K562 (cell line): ENCODE data around the gene CUL2. TPM values are rescaled to one million over a fixed set of nuclear protein-coding genes. Genes with fewer than 3 reads are reported as not detected.

Source experiments
- CBX2 ChIP-seq: fragments of 200-600 bp; sonication (generic); IDR thresholded peaks from one replicate; pipeline ENCODE4 v1.6.1; 2012; ENCODE audit warnings: mild to moderate bottlenecking, low read length, inconsistent platforms; ENCODE audit not compliant: insufficient read depth, poor library complexity, severe bottlenecking
- ELK3 ChIP-seq: fragments of 450-650 bp; formaldehyde crosslinking; IDR thresholded peaks from 2 replicates; pipeline ENCODE4 v1.4.0; 2020; ENCODE audit warnings: mild to moderate bottlenecking
- FOS ChIP-seq: IDR thresholded peaks from 3 replicates; pipeline ENCODE4 v1.6.1; 2011; ENCODE audit not compliant: insufficient read length; ENCODE audit errors: extremely low read depth
- HNRNPL ChIP-seq: fragments of 200-400 bp; formaldehyde crosslinking; IDR thresholded peaks from 2 replicates; pipeline ENCODE4 v1.6.1; 2017; ENCODE audit warnings: low read depth, mild to moderate bottlenecking, low read length
- MAFF ChIP-seq: IDR thresholded peaks from 2 replicates; pipeline ENCODE4 v1.6.1; 2012; ENCODE audit warnings: low read length, improper control_type of control experiment
- MYBL2 ChIP-seq, 2 experiments: fragments of 450-650 bp in 1 of 2; sonication (generic) in 1 of 2; formaldehyde crosslinking in 1 of 2; IDR thresholded peaks; 2 replicates each; pipeline versions ENCODE4 v1.6.1 to v1.8.1; 2017 to 2022; ENCODE audit warnings: borderline replicate concordance in 1 of 2, inconsistent platforms in 1 of 2, low read depth in 1 of 2, mild to moderate bottlenecking in 1 of 2, missing genetic modification reagents in 1 of 2, moderate library complexity in 1 of 2
- NFE2 ChIP-seq: IDR thresholded peaks from 2 replicates; pipeline ENCODE4 v1.6.1; 2014; ENCODE audit warnings: antibody characterized with exemption, low read depth
- PCBP2 ChIP-seq: fragments of 200-400 bp; formaldehyde crosslinking; IDR thresholded peaks from 2 replicates; pipeline ENCODE4 v1.6.1; 2018; ENCODE audit warnings: low read length, low read depth, mild to moderate bottlenecking, moderate library complexity; ENCODE audit not compliant: poor library complexity, severe bottlenecking
- SNAPC5 ChIP-seq: fragments of 250-450 bp; sonication (Bioruptor Pico); IDR thresholded peaks from 2 replicates; pipeline ENCODE4 v1.8.0; 2021; ENCODE audit warnings: moderate library complexity, mild to moderate bottlenecking, inconsistent platforms
- SOX6 ChIP-seq: fragments of 450-650 bp; IDR thresholded peaks from 2 replicates; pipeline ENCODE4 v1.6.1; 2014; ENCODE audit warnings: mild to moderate bottlenecking
- TEAD2 ChIP-seq: fragments of 450-650 bp; IDR thresholded peaks from 2 replicates; pipeline ENCODE4 v1.6.1; 2016; ENCODE audit warnings: missing genetic modification characterization, control low read depth, missing compliant biosample characterization
- ZBTB43 ChIP-seq: sonication (generic); formaldehyde crosslinking; IDR thresholded peaks from 2 replicates; pipeline ENCODE4 v1.8.0; 2023; ENCODE audit warnings: mild to moderate bottlenecking, missing genetic modification reagents
- ZNF134 ChIP-seq: fragments of 250-450 bp; sonication (Bioruptor Pico); conservative IDR thresholded peaks from 2 replicates; pipeline ENCODE4 v1.4.0; 2020
- ZNF232 ChIP-seq: sonication (generic); formaldehyde crosslinking; IDR thresholded peaks from 2 replicates; pipeline ENCODE4 v1.8.0; 2022; ENCODE audit warnings: mild to moderate bottlenecking, missing genetic modification reagents
- ZNF253 ChIP-seq: fragments of 250-450 bp; sonication (Bioruptor Pico); conservative IDR thresholded peaks from 2 replicates; pipeline ENCODE4 v1.6.1; 2021; ENCODE audit warnings: mild to moderate bottlenecking
- ZNF609 ChIP-seq: sonication (generic); formaldehyde crosslinking; IDR thresholded peaks from 2 replicates; pipeline ENCODE4 v1.8.1; 2023; ENCODE audit warnings: missing genetic modification reagents, mild to moderate bottlenecking, borderline replicate concordance
- ZNF740 ChIP-seq, 3 experiments: fragments of 200-800 bp in 1 of 3; sonication (Bioruptor generic) in 1 of 3; sonication (generic) in 1 of 3; formaldehyde crosslinking in 1 of 3; IDR thresholded peaks; 2 replicates each; pipeline versions ENCODE4 v1.6.1 to v1.8.0; 2016 to 2022; ENCODE audit warnings: mild to moderate bottlenecking in 2 of 3, missing compliant biosample characterization in 2 of 3, missing genetic modification characterization in 2 of 3, missing genetic modification reagents in 1 of 3
- polyA plus RNA-seq, 8 experiments: library from polyadenylated mRNA; depleted of rRNA in 4 of 8; stranded (reverse) in 5 of 8; unstranded in 3 of 8; fragments of >200 nt; fragmentation: Nextera tagmentation in 2 of 8; fragmentation: Illumina TruSeq in 1 of 8; extraction: Ambion mirVana in 2 of 8; extraction: Trizol in 1 of 8; gene quantifications; 2 replicates each; pipeline versions ENCODE4 v1.2.1 to v1.2.3, GENCODE V29; 2011 to 2014; ENCODE audit warnings: inconsistent platforms in 1 of 8, missing spikeins in 1 of 8
- total RNA-seq, 7 experiments: library from RNA; depleted of rRNA in 6 of 7; stranded (reverse); fragments of >200 nt in 6 of 7; fragmentation: Illumina TruSeq in 2 of 7; extraction: Trizol in 2 of 7; gene quantifications; 2 replicates each; pipeline versions ENCODE4 v1.2.1 to v1.2.3, GENCODE V29; 2011 to 2021; ENCODE audit warnings: low replicate concordance in 1 of 7

The CUL2 gene
- total and polyA plus RNA-seq, 9 of the 15 experiments (the other 6 are each of a cell fraction or from before 2014, with no cell fraction given) = 17.3 to 46.3 (median 41.2) TPM

- no peak for TF ChIP-seq CBX2
- no peak for TF ChIP-seq ZNF609 (CRISPR knock-in tag)
- TF ChIP-seq PCBP2 = no peak
- TF ChIP-seq MYBL2 (IDR thresholded peaks at IDR 0.05; ENCODE audit: low read depth) = peak; percentile 71; the same call in 1 of the 2 replicates
- no peak for TF ChIP-seq MYBL2 (CRISPR knock-in tag; IDR thresholded peaks at IDR 0.05; ENCODE audit: borderline replicate concordance)
- no peak for TF ChIP-seq ZNF253 (CRISPR knock-in tag)
- peak; percentile 6; the same call in 1 of the 2 replicates for TF ChIP-seq ZNF740 (CRISPR knock-in tag; IDR thresholded peaks at IDR 0.05)
- TF ChIP-seq ZNF740 (tag; IDR thresholded peaks at IDR 0.05) = no peak
- no peak for TF ChIP-seq ZNF232 (CRISPR knock-in tag)
- no peak for TF ChIP-seq TEAD2 (tag)
- TF ChIP-seq ZBTB43 (CRISPR knock-in tag) = no peak
- TF ChIP-seq SNAPC5 (CRISPR knock-in tag) = no peak
- no peak for TF ChIP-seq ELK3 (CRISPR knock-in tag)
- no peak for TF ChIP-seq MAFF
- TF ChIP-seq SOX6 = no peak
- no peak for TF ChIP-seq FOS
- no peak for TF ChIP-seq HNRNPL
- TF ChIP-seq NFE2 = 0 out of 2 replicates have a peak, but pooled peaks have one; percentile 28
- TF ChIP-seq ZNF134 (CRISPR knock-in tag) = no peak
Observed at GRCh38 chr10:35126530-35127288, 36.6 kb upstream of the CUL2 start, which contains the start of gene CREM (continued).
